ENCODE data around the gene LMTK2. TPM values are rescaled to one million over a fixed set of nuclear protein-coding genes. Genes with fewer than 3 reads are reported as not detected.

Gene LMTK2
- total RNA-seq, 2 donors from 2014 or later = 17.1 to 17.6 TPM

- no peaks in the 10 kb centered on the region for H3K36me3 ChIP-seq
- no peak for TF ChIP-seq CTCF (IDR thresholded peaks at IDR 0.05)
- H3K27ac ChIP-seq = no peak overlapping the region
- no peak for ATAC-seq (ENCODE audit: insufficient number of reproducible peaks, low FRiP score, low read depth)
- peaks cover 0 to 10% of the 10 kb centered on the region in 2 donors for H3K4me1 ChIP-seq (ENCODE audit: control insufficient read depth in 1 of 2, low read depth in 2 of 2)
- DNase-seq (ENCODE audit: low spot score) = no peak
- H3K9me3 ChIP-seq = no peaks in the 10 kb centered on the region
- no peak overlapping the region for H3K4me3 ChIP-seq
- H3K27me3 ChIP-seq (replicated peaks; ENCODE audit: insufficient read depth) = no peaks in the 10 kb centered on the region
These were observed 16.7 kb downstream of the LMTK2 start for GRCh38 chr7:98123365-98123696.

- Histone ChIP-seq H3K9me3 (no peaks in the 10 kb centered on the region), H3K4me1 (ENCODE audit: control insufficient read depth in 1 of 2, low read depth in 2 of 2) (no peaks in the 10 kb centered on the region), H3K36me3 (no peaks in the 10 kb centered on the region), H3K27me3 (replicated peaks; ENCODE audit: insufficient read depth) (no peaks in the 10 kb centered on the region), H3K27ac (no peak overlapping the region), H3K4me3 (no peak overlapping the region)
- TF ChIP-seq CTCF (IDR thresholded peaks at IDR 0.05) = no peak
- DNase-seq (ENCODE audit: low spot score) (no peak), ATAC-seq (ENCODE audit: insufficient number of reproducible peaks, low FRiP score, low read depth) (no peak)
These were observed 19.1 kb downstream of the LMTK2 start for GRCh38 chr7:98125759-98126158.

GRCh38 chr7:98126311-98127142 lies 19.9 kb downstream of the LMTK2 start:
- Histone ChIP-seq H3K4me1 (ENCODE audit: control insufficient read depth in 1 of 2, low read depth in 2 of 2) (no peaks in the 10 kb centered on the region), H3K27ac (no peak overlapping the region), H3K9me3 (no peaks in the 10 kb centered on the region), H3K36me3 (no peaks in the 10 kb centered on the region), H3K4me3 (no peak overlapping the region), H3K27me3 (replicated peaks; ENCODE audit: insufficient read depth) (no peaks in the 10 kb centered on the region)
- ATAC-seq (ENCODE audit: insufficient number of reproducible peaks, low FRiP score, low read depth) (no peak), DNase-seq (ENCODE audit: low spot score) (no peak)
- TF ChIP-seq CTCF (IDR thresholded peaks at IDR 0.05) = no peak

DNA sequence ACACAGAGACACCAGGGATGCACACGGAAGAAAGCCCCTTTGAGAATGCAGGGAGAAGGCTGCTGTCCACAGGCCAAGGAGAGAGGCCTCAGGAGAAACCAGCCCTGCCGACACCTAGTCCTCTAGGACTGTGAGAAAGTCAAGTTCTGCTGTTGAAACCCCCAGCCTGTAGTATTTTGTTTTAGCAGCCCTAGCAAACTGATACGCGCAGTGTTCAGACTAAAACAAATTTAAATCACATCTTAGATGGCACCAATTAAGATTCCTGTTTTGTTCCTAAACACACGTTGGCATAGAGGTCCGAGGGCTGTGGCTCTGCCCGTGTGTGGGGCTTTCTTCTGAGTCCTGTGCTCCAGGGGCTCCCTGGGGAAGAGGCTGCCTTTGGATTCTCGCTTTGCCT lies 21.7 kb downstream of the LMTK2 start:
- TF ChIP-seq CTCF (IDR thresholded peaks at IDR 0.05) = no peak
- ATAC-seq (ENCODE audit: insufficient number of reproducible peaks, low FRiP score, low read depth) (no peak), DNase-seq (ENCODE audit: low spot score) (no peak)
- no peak overlapping the region for H3K27ac ChIP-seq
- no peak overlapping the region for H3K4me3 ChIP-seq
- no peaks in the 10 kb centered on the region for H3K4me1 ChIP-seq (ENCODE audit: control insufficient read depth in 1 of 2, low read depth in 2 of 2)
- H3K9me3 ChIP-seq = no peaks in the 10 kb centered on the region
- H3K27me3 ChIP-seq (replicated peaks; ENCODE audit: insufficient read depth) = no peaks in the 10 kb centered on the region
- no peaks in the 10 kb centered on the region for H3K36me3 ChIP-seq

- no peaks in the 10 kb centered on the region for H3K27me3 ChIP-seq (replicated peaks; ENCODE audit: insufficient read depth)
- no peak overlapping the region for H3K4me3 ChIP-seq
- no peak for TF ChIP-seq CTCF (IDR thresholded peaks at IDR 0.05)
- H3K4me1 ChIP-seq (ENCODE audit: control insufficient read depth in 1 of 2, low read depth in 2 of 2) = peaks cover 0 to 7% of the 10 kb centered on the region in 2 donors
- DNase-seq (ENCODE audit: low spot score) (no peak), ATAC-seq (ENCODE audit: insufficient number of reproducible peaks, low FRiP score, low read depth) (no peak)
- no peaks in the 10 kb centered on the region for H3K9me3 ChIP-seq
- H3K36me3 ChIP-seq = no peaks in the 10 kb centered on the region
- no peak overlapping the region for H3K27ac ChIP-seq
These were observed 24.3 kb downstream of the LMTK2 start for GRCh38 chr7:98130959-98131358.

Data from thoracic aorta (tissue), 2 donors.